ENCODE data around the gene PLEKHA5.

PLEKHA5 gene

DNA sequence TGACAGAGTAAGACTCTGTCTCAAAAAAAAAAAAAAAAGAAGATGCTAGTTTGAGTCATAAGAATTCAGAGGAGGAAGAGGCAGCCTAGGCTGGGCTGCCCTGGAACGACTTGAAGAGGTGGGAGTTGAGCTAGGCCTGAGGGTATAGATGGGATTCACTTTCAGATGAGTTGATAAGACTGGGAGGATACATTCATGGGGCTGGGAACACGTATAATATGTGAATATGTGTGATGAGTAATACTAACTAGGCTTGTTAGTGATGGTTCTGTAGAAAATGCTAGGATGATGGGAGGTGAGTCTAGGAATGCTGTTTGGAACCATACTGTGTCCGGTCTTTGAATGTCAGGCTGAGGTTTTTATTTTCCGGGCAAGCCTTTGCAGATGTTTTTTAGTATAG is 9.0 kb downstream of the PLEKHA5 start:
- no peak overlapping the region for H3K4me3 ChIP-seq (ENCODE audit: insufficient read depth in 1 of 2, low read depth in 1 of 2, low read length in 2 of 2)
- H4K8ac ChIP-seq (ENCODE audit: low read length) = no peak overlapping the region
- H4K91ac ChIP-seq (ENCODE audit: low read length) = no peak overlapping the region
- H3K23ac ChIP-seq (ENCODE audit: low read length in 2 of 2) = no peak overlapping the region
- peaks cover 4 to 31% of the 10 kb centered on the region in 2 experiments for H3K36me3 ChIP-seq (ENCODE audit: control insufficient read depth in 1 of 2, insufficient read depth in 2 of 2, low read depth in 1 of 2, low read length in 2 of 2)
- 69% methylated on average over 4 of the region's 4 CpGs for WGBS
- no peak overlapping the region for H2AK5ac ChIP-seq (ENCODE audit: low read length, severe bottlenecking)
- H3K9ac ChIP-seq (ENCODE audit: low read length) = no peak overlapping the region
- H3K4me2 ChIP-seq (ENCODE audit: low read length, poor library complexity, severe bottlenecking) = no peak overlapping the region
- H2AFZ ChIP-seq (ENCODE audit: low read depth, low read length) = no peak overlapping the region
- H2BK120ac ChIP-seq (ENCODE audit: low read depth, low read length) = no peak overlapping the region
- H2BK12ac ChIP-seq (ENCODE audit: low read length in 2 of 2) = no peak overlapping the region
- H3K4me1 ChIP-seq (ENCODE audit: control insufficient read depth, insufficient read depth, low read depth, low read length) = peaks cover 4% of the 10 kb centered on the region
- H3K27ac ChIP-seq (ENCODE audit: low read length, poor library complexity, severe bottlenecking) = peak overlapping the region; percentile 9
- H3K9me3 ChIP-seq (ENCODE audit: control insufficient read depth, low read length) = no peaks in the 10 kb centered on the region
- no peak overlapping the region for H2BK15ac ChIP-seq (ENCODE audit: low read depth, poor library complexity, severe bottlenecking)
- H3K18ac ChIP-seq (ENCODE audit: low read depth in 1 of 2, low read length in 2 of 2) = peak overlapping the region in 1 of 2 experiments; percentile 3
- no peak overlapping the region for H3K14ac ChIP-seq (ENCODE audit: low read length in 2 of 2)
- H3K4ac ChIP-seq (ENCODE audit: low read depth in 1 of 2, low read length in 2 of 2) = no peak overlapping the region
- peaks cover 6% of the 10 kb centered on the region for H3K79me1 ChIP-seq (replicated peaks; ENCODE audit: low read length, poor library complexity, severe bottlenecking)
- peak; percentile 51 for DNase-seq
- no peak overlapping the region for H2BK5ac ChIP-seq (ENCODE audit: low read depth, low read length, poor library complexity, severe bottlenecking)
- H3K27me3 ChIP-seq (ENCODE audit: control insufficient read depth in 1 of 2, insufficient read depth in 1 of 2, low read length in 2 of 2) = no peaks in the 10 kb centered on the region

DNA sequence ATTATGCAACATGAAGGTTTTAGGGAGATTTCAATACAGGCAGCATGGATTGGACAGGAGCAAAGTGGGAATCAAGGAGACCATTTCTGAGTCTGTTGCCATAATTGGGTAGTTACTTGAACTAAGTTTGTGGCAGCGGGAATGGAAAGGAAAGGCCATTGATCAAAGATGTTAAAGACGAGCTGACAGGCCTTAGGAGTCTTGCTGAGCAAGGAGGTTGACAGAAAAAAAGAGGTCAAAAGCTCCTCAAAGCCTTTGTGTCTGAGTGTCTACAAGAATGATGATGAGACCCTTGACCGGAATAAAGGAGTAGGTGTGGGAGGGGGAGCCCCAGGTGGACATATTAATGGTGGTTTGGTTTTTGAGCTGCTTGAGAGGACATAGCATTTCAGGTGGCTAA is 9.4 kb downstream of the PLEKHA5 start:
- no peak overlapping the region for H4K8ac ChIP-seq (ENCODE audit: low read length)
- H3K18ac ChIP-seq (ENCODE audit: low read depth in 1 of 2, low read length in 2 of 2) = no peak overlapping the region
- H2BK5ac ChIP-seq (ENCODE audit: low read depth, low read length, poor library complexity, severe bottlenecking) = peak overlapping the region; percentile 62
- H4K91ac ChIP-seq (ENCODE audit: low read length) = no peak overlapping the region
- no peak overlapping the region for H3K4ac ChIP-seq (ENCODE audit: low read depth in 1 of 2, low read length in 2 of 2)
- peaks cover 6% of the 10 kb centered on the region for H3K79me1 ChIP-seq (replicated peaks; ENCODE audit: low read length, poor library complexity, severe bottlenecking)
- DNase-seq = no peak
- no peak overlapping the region for H2BK15ac ChIP-seq (ENCODE audit: low read depth, poor library complexity, severe bottlenecking)
- no peak overlapping the region for H3K14ac ChIP-seq (ENCODE audit: low read length in 2 of 2)
- 69% methylated on average over 3 of the region's 3 CpGs for WGBS
- H2AK5ac ChIP-seq (ENCODE audit: low read length, severe bottlenecking) = peak overlapping the region; percentile 75
- no peaks in the 10 kb centered on the region for H3K9me3 ChIP-seq (ENCODE audit: control insufficient read depth, low read length)
- no peak overlapping the region for H3K9ac ChIP-seq (ENCODE audit: low read length)
- no peak overlapping the region for H3K4me3 ChIP-seq (ENCODE audit: insufficient read depth in 1 of 2, low read depth in 1 of 2, low read length in 2 of 2)
- peaks cover 4 to 30% of the 10 kb centered on the region in 2 experiments for H3K36me3 ChIP-seq (ENCODE audit: control insufficient read depth in 1 of 2, insufficient read depth in 2 of 2, low read depth in 1 of 2, low read length in 2 of 2)
- H3K27me3 ChIP-seq (ENCODE audit: control insufficient read depth in 1 of 2, insufficient read depth in 1 of 2, low read length in 2 of 2) = no peaks in the 10 kb centered on the region
- no peak overlapping the region for H3K4me2 ChIP-seq (ENCODE audit: low read length, poor library complexity, severe bottlenecking)
- peaks cover 4% of the 10 kb centered on the region for H3K4me1 ChIP-seq (ENCODE audit: control insufficient read depth, insufficient read depth, low read depth, low read length)
- peak overlapping the region; percentile 9 for H3K27ac ChIP-seq (ENCODE audit: low read length, poor library complexity, severe bottlenecking)
- H3K23ac ChIP-seq (ENCODE audit: low read length in 2 of 2) = no peak overlapping the region
- no peak overlapping the region for H2BK12ac ChIP-seq (ENCODE audit: low read length in 2 of 2)
- no peak overlapping the region for H2BK120ac ChIP-seq (ENCODE audit: low read depth, low read length)
- no peak overlapping the region for H2AFZ ChIP-seq (ENCODE audit: low read depth, low read length)

GRCh38 chr12:19139615-19140194 is 10.2 kb downstream of the PLEKHA5 start:
- Histone ChIP-seq H3K23ac (ENCODE audit: low read length in 2 of 2) (no peak overlapping the region), H3K9me3 (ENCODE audit: control insufficient read depth, low read length) (no peaks in the 10 kb centered on the region), H3K4me3 (ENCODE audit: insufficient read depth in 1 of 2, low read depth in 1 of 2, low read length in 2 of 2) (no peak overlapping the region), H3K4me2 (ENCODE audit: low read length, poor library complexity, severe bottlenecking) (peak overlapping the region; percentile 31), H3K36me3 (ENCODE audit: control insufficient read depth in 1 of 2, insufficient read depth in 2 of 2, low read depth in 1 of 2, low read length in 2 of 2) (peaks cover 4 to 35% of the 10 kb centered on the region in 2 experiments), H3K4me1 (ENCODE audit: control insufficient read depth, insufficient read depth, low read depth, low read length) (peaks cover 4% of the 10 kb centered on the region), H3K18ac (ENCODE audit: low read depth in 1 of 2, low read length in 2 of 2) (no peak overlapping the region), H3K27ac (ENCODE audit: low read length, poor library complexity, severe bottlenecking) (peak overlapping the region; percentile 66), H2BK12ac (ENCODE audit: low read length in 2 of 2) (no peak overlapping the region), H3K4ac (ENCODE audit: low read depth in 1 of 2, low read length in 2 of 2) (no peak overlapping the region), H2AK5ac (ENCODE audit: low read length, severe bottlenecking) (no peak overlapping the region), H3K14ac (ENCODE audit: low read length in 2 of 2) (no peak overlapping the region), H2BK15ac (ENCODE audit: low read depth, poor library complexity, severe bottlenecking) (no peak overlapping the region), H3K79me1 (replicated peaks; ENCODE audit: low read length, poor library complexity, severe bottlenecking) (peaks cover 10% of the 10 kb centered on the region), H3K9ac (ENCODE audit: low read length) (no peak overlapping the region), H4K91ac (ENCODE audit: low read length) (no peak overlapping the region), H2BK5ac (ENCODE audit: low read depth, low read length, poor library complexity, severe bottlenecking) (no peak overlapping the region), H2BK120ac (ENCODE audit: low read depth, low read length) (no peak overlapping the region), H2AFZ (ENCODE audit: low read depth, low read length) (no peak overlapping the region), H4K8ac (ENCODE audit: low read length) (no peak overlapping the region), H3K27me3 (ENCODE audit: control insufficient read depth in 1 of 2, insufficient read depth in 1 of 2, low read length in 2 of 2) (no peaks in the 10 kb centered on the region)
- peak; percentile 51 for DNase-seq
- WGBS = 91% methylated on average over 2 of the region's 3 CpGs

DNA sequence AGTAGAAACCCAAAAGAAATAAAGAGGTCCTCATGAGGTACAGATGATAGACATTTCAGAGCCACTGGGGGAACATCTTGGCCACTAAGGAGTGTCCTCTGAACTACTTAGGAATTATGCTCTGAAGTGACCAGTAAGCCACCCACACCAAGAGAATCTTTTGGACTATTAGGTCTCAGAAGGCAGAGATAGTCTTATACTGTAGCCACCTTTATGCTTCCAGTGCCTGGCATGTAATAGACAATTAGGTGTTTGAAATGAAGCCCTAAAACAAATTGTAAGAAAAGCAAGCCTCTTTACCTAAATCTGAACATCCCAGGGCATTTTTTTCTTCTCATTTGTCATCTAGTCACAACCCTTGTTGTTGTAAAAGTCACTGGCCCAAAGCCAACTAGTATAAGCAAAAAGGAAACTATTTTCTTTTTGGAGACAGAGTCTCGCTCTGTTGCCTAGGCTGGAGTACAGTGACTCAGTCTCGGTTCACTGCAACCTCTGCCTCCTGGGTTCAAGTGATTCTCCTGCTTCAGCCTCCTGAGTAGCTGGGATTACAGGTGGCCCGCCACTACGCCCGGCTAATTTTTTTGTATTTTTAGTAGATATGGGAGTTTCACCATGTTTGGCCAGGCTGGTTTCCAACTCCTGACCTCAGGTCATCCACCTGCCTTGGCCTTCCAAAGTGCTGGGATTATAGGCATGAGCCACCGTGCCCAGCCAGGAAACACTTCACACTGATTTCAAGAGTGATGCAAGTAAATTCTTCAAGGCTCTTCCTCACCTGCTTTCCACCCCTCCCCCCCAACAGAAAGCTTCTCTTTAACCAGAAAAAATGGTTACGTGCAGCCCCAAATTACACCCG is 11.1 kb downstream of the PLEKHA5 start:
- Histone ChIP-seq H3K4ac (ENCODE audit: low read depth in 1 of 2, low read length in 2 of 2) (no peak overlapping the region), H3K4me3 (ENCODE audit: insufficient read depth in 1 of 2, low read depth in 1 of 2, low read length in 2 of 2) (no peak overlapping the region), H3K79me1 (replicated peaks; ENCODE audit: low read length, poor library complexity, severe bottlenecking) (peaks cover 12% of the 10 kb centered on the region), H3K4me2 (ENCODE audit: low read length, poor library complexity, severe bottlenecking) (no peak overlapping the region), H3K36me3 (ENCODE audit: control insufficient read depth in 1 of 2, insufficient read depth in 2 of 2, low read depth in 1 of 2, low read length in 2 of 2) (peaks cover 4 to 40% of the 10 kb centered on the region in 2 experiments), H2BK15ac (ENCODE audit: low read depth, poor library complexity, severe bottlenecking) (no peak overlapping the region), H3K9me3 (ENCODE audit: control insufficient read depth, low read length) (no peaks in the 10 kb centered on the region), H4K8ac (ENCODE audit: low read length) (no peak overlapping the region), H2BK120ac (ENCODE audit: low read depth, low read length) (no peak overlapping the region), H3K27me3 (ENCODE audit: control insufficient read depth in 1 of 2, insufficient read depth in 1 of 2, low read length in 2 of 2) (no peaks in the 10 kb centered on the region), H2AFZ (ENCODE audit: low read depth, low read length) (no peak overlapping the region), H3K27ac (ENCODE audit: low read length, poor library complexity, severe bottlenecking) (peak overlapping the region; percentile 76), H3K9ac (ENCODE audit: low read length) (no peak overlapping the region), H3K23ac (ENCODE audit: low read length in 2 of 2) (no peak overlapping the region), H2AK5ac (ENCODE audit: low read length, severe bottlenecking) (no peak overlapping the region), H3K18ac (ENCODE audit: low read depth in 1 of 2, low read length in 2 of 2) (no peak overlapping the region), H3K14ac (ENCODE audit: low read length in 2 of 2) (no peak overlapping the region), H2BK12ac (ENCODE audit: low read length in 2 of 2) (no peak overlapping the region), H2BK5ac (ENCODE audit: low read depth, low read length, poor library complexity, severe bottlenecking) (peak overlapping the region; percentile 9), H4K91ac (ENCODE audit: low read length) (no peak overlapping the region), H3K4me1 (ENCODE audit: control insufficient read depth, insufficient read depth, low read depth, low read length) (peaks cover 4% of the 10 kb centered on the region)
- peak; percentile 56 for DNase-seq
- WGBS = 91% methylated on average over 8 of the region's 8 CpGs

Data from mesenchymal stem cell (in vitro differentiated cells and primary cell).